Measurements from ENCODE around the gene GDF9. TPM values are rescaled to one million over a fixed set of nuclear protein-coding genes. Genes with fewer than 3 reads are reported as not detected.

GDF9 gene
- total RNA-seq, 1 experiment from 2014 or later = 0.94 TPM

- no TSS peak for BruUV-seq (replicated peaks)
Observed at GRCh38 chr5:132905938-132906337, 39.7 kb upstream of the GDF9 start.

DNA sequence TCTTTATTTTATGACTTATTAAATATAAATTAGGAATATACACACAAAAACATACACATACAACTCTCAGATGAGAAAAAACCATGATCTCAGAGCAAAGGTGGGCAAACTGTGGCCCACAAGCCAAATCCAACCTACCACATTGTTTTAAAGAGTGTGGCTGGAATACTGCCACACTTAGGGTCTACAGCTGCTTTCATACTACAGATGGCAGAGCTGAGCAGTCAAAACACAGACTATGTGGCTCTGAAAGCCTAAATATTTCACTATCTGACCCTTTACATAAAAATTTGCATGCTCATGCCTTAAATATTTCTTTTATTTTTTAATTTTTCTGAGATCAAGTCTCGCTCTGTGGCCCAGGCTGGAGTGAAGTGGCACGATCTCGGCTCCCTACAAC lies 35.5 kb upstream of the GDF9 start:
- peaks cover 14% of the 10 kb centered on the region for H3K36me3 Mint-ChIP-seq (ENCODE audit: insufficient read depth, unreplicated experiment)
- H3K9me3 Mint-ChIP-seq (ENCODE audit: low read depth, unreplicated experiment) = no peaks in the 10 kb centered on the region
- no peak for TF ChIP-seq CTCF (IDR thresholded peaks at IDR 0.05; ENCODE audit: unreplicated experiment)
- DNase-seq = no peak
- no peak overlapping the region for H3K27ac Mint-ChIP-seq (ENCODE audit: unreplicated experiment)
- no TSS peak for BruUV-seq (replicated peaks)
- no peaks in the 10 kb centered on the region for H3K27me3 Mint-ChIP-seq (ENCODE audit: unreplicated experiment)
- H3K4me1 Mint-ChIP-seq (ENCODE audit: low read depth, unreplicated experiment) = peaks cover 8% of the 10 kb centered on the region
- CTCF ChIA-PET = interaction anchor here (1.4 kb wide), 1 partner anchor 9 kb away, joined by 3 read pairs; no protein-coding TSS in a partner anchor
- H3K4me3 Mint-ChIP-seq (ENCODE audit: low read depth, unreplicated experiment) = no peak overlapping the region
- intact Hi-C loops (cut with micrococcal nuclease; ENCODE audit: unreplicated experiment) = loop anchor here (10.0 kb wide), 1 partner anchor 163 kb away; no protein-coding TSS in a partner anchor

More at GRCh38 chr5:132905938-132906337, 39.7 kb upstream of the GDF9 start:
- no peak overlapping the region for H3K27ac Mint-ChIP-seq (ENCODE audit: unreplicated experiment)
- intact Hi-C loops (cut with micrococcal nuclease; ENCODE audit: unreplicated experiment) = loop anchor here (10.0 kb wide), 1 partner anchor 159 kb away; no protein-coding TSS in a partner anchor
- CTCF ChIA-PET = interaction anchor here (0.7 kb wide), 1 partner anchor 20 kb away, joined by 4 read pairs; no protein-coding TSS in a partner anchor
- DNase-seq = no peak
- H3K27me3 Mint-ChIP-seq (ENCODE audit: unreplicated experiment) = no peaks in the 10 kb centered on the region
- no peak for TF ChIP-seq CTCF (IDR thresholded peaks at IDR 0.05; ENCODE audit: unreplicated experiment)
- no peaks in the 10 kb centered on the region for H3K9me3 Mint-ChIP-seq (ENCODE audit: low read depth, unreplicated experiment)
- no peak overlapping the region for H3K4me3 Mint-ChIP-seq (ENCODE audit: low read depth, unreplicated experiment)
- H3K36me3 Mint-ChIP-seq (ENCODE audit: insufficient read depth, unreplicated experiment) = no peaks in the 10 kb centered on the region
- peaks cover 8% of the 10 kb centered on the region for H3K4me1 Mint-ChIP-seq (ENCODE audit: low read depth, unreplicated experiment)

GRCh38 chr5:132901036-132901435 lies 34.8 kb upstream of the GDF9 start:
- H3K4me1 Mint-ChIP-seq (ENCODE audit: low read depth, unreplicated experiment) = peaks cover 8% of the 10 kb centered on the region
- intact Hi-C loops (cut with micrococcal nuclease; ENCODE audit: unreplicated experiment) = loop anchor here (10.0 kb wide), 1 partner anchor 164 kb away; no protein-coding TSS in a partner anchor
- H3K36me3 Mint-ChIP-seq (ENCODE audit: insufficient read depth, unreplicated experiment) = peaks cover 20% of the 10 kb centered on the region
- TSS peak; percentile 11 for BruUV-seq (replicated peaks)
- DNase-seq = no peak
- no peaks in the 10 kb centered on the region for H3K27me3 Mint-ChIP-seq (ENCODE audit: unreplicated experiment)
- H3K4me3 Mint-ChIP-seq (ENCODE audit: low read depth, unreplicated experiment) = no peak overlapping the region
- no peak for TF ChIP-seq CTCF (IDR thresholded peaks at IDR 0.05; ENCODE audit: unreplicated experiment)
- CTCF ChIA-PET = interaction anchor here (1.4 kb wide), 1 partner anchor 10 kb away, joined by 3 read pairs; no protein-coding TSS in a partner anchor
- no peaks in the 10 kb centered on the region for H3K9me3 Mint-ChIP-seq (ENCODE audit: low read depth, unreplicated experiment)
- H3K27ac Mint-ChIP-seq (ENCODE audit: unreplicated experiment) = no peak overlapping the region

GRCh38 chr5:132898094-132898493 lies 31.8 kb upstream of the GDF9 start:
- BruUV-seq (replicated peaks) = no TSS peak

More at GRCh38 chr5:132898094-132898493, 31.8 kb upstream of the GDF9 start:
- H3K4me3 Mint-ChIP-seq (ENCODE audit: low read depth, unreplicated experiment) = no peak overlapping the region
- H3K9me3 Mint-ChIP-seq (ENCODE audit: low read depth, unreplicated experiment) = no peaks in the 10 kb centered on the region
- H3K36me3 Mint-ChIP-seq (ENCODE audit: insufficient read depth, unreplicated experiment) = peaks cover 47% of the 10 kb centered on the region
- TF ChIP-seq CTCF (IDR thresholded peaks at IDR 0.05; ENCODE audit: unreplicated experiment) = no peak
- no peaks in the 10 kb centered on the region for H3K4me1 Mint-ChIP-seq (ENCODE audit: low read depth, unreplicated experiment)
- CTCF ChIA-PET = interaction anchor here (0.7 kb wide), 1 partner anchor 9 kb away, joined by 3 read pairs; no protein-coding TSS in a partner anchor
- intact Hi-C loops (cut with micrococcal nuclease; ENCODE audit: unreplicated experiment) = no loop called here
- DNase-seq = no peak
- H3K27me3 Mint-ChIP-seq (ENCODE audit: unreplicated experiment) = no peaks in the 10 kb centered on the region
- no peak overlapping the region for H3K27ac Mint-ChIP-seq (ENCODE audit: unreplicated experiment)

Data from Calu3 (cell line).